ENCODE measurements around the gene STAG2.

The STAG2 gene

GRCh38 chrX:123973921-123974320, 12.4 kb downstream of the STAG2 start:
- no peak for DNase-seq

GRCh38 chrX:123975180-123975579, 13.7 kb downstream of the STAG2 start:
- no peak for DNase-seq

- no peak for DNase-seq
These were observed 15.3 kb downstream of the STAG2 start for GRCh38 chrX:123976706-123977316.

GRCh38 chrX:123983240-123983639, 21.7 kb downstream of the STAG2 start:
- DNase-seq = no peak

- DNase-seq = no peak
These were observed 24.9 kb downstream of the STAG2 start for GRCh38 chrX:123986377-123986776.

- DNase-seq = no peak
These were observed 27.1 kb downstream of the STAG2 start for GRCh38 chrX:123988423-123989111.

- no peak for DNase-seq
These were observed 27.7 kb downstream of the STAG2 start for GRCh38 chrX:123989235-123989634.

- no peak for DNase-seq
These were observed 28.7 kb downstream of the STAG2 start for GRCh38 chrX:123990169-123990568.

- no peak for DNase-seq
These were observed 29.1 kb downstream of the STAG2 start for GRCh38 chrX:123990602-123991001.

GRCh38 chrX:123993326-123993725, 31.8 kb downstream of the STAG2 start:
- no peak for DNase-seq

GRCh38 chrX:123993904-123994635, 32.6 kb downstream of the STAG2 start:
- no peak for DNase-seq

- no peak for DNase-seq
These were observed 33.2 kb downstream of the STAG2 start for GRCh38 chrX:123994730-123995129.

GRCh38 chrX:124001581-124001980, 40.1 kb downstream of the STAG2 start:
- no peak for DNase-seq

- DNase-seq = no peak
These were observed 43.7 kb downstream of the STAG2 start for GRCh38 chrX:124005228-124005627.

- DNase-seq = no peak
These were observed 48.7 kb downstream of the STAG2 start for GRCh38 chrX:124010157-124010556.

GRCh38 chrX:124010566-124010965, 49.1 kb downstream of the STAG2 start:
- no peak for DNase-seq

GRCh38 chrX:124015721-124016120, 54.2 kb downstream of the STAG2 start:
- DNase-seq = no peak

- DNase-seq = no peak
These were observed 55.3 kb downstream of the STAG2 start for GRCh38 chrX:124016825-124017224.

GRCh38 chrX:124018023-124018422, 56.5 kb downstream of the STAG2 start:
- no peak for DNase-seq

GRCh38 chrX:124023838-124024238, 62.3 kb downstream of the STAG2 start:
- no peak for DNase-seq

GRCh38 chrX:124026529-124026928, 65.0 kb downstream of the STAG2 start:
- no peak for DNase-seq

GRCh38 chrX:124028182-124028581, 66.7 kb downstream of the STAG2 start:
- DNase-seq = no peak

- DNase-seq = no peak
These were observed 69.0 kb downstream of the STAG2 start for GRCh38 chrX:124030520-124030919.

Measured in nucleus accumbens (tissue), 56 donors.